Measurements from ENCODE around the gene NDUFA8. TPM values are rescaled to one million over a fixed set of nuclear protein-coding genes. Genes with fewer than 3 reads are reported as not detected.

The NDUFA8 gene
- total and polyA plus RNA-seq, 2 of the 4 experiments (the other 2 are of a cell fraction), result 45.2 to 98.1 TPM

DNA sequence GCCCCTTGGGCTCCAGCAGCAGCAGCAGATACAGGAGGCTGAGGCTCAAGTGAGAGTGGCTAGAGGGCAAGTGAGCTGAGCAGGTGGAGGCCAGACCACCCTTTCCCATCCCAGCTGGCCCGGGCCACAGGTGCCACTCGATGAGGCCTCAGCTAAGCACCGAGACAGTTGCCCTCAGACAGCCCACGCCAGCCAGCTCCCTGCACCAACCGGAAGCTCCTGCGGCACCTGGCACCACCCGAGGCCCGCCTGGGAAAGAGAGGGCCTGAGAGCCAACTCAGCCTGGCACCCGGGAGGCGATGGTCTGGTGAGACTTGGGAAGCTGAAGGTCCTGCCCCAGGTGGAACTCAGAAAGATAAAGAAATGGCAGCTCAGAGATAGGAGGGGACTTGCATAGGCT lies 38.2 kb downstream of the NDUFA8 start:
- Histone ChIP-seq H3K27ac (ENCODE audit: insufficient read depth, low read length) (no peak overlapping the region), H3K79me1 (ENCODE audit: low read depth in 1 of 2, low read length in 2 of 2) (no peaks in the 10 kb centered on the region), H4K5ac (ENCODE audit: low read depth, low read length) (no peak overlapping the region), H3K9ac (ENCODE audit: low read depth, low read length) (no peak overlapping the region), H3K4me3 (ENCODE audit: insufficient read depth, low read depth, low read length) (no peak overlapping the region), H2BK15ac (ENCODE audit: low read depth, low read length) (no peak overlapping the region), H3K4ac (ENCODE audit: low read depth, low read length) (no peak overlapping the region), H3K9me1 (ENCODE audit: insufficient read depth, low read length) (peaks cover 7% of the 10 kb centered on the region), H2BK20ac (ENCODE audit: low read depth, low read length) (no peak overlapping the region), H4K8ac (ENCODE audit: low read depth in 2 of 2, low read length in 2 of 2) (no peak overlapping the region), H3K9me3 (ENCODE audit: control insufficient read depth, insufficient read depth, low read length) (no peaks in the 10 kb centered on the region), H3K27me3 (ENCODE audit: control insufficient read depth, insufficient read depth, low read length) (peaks cover 4% of the 10 kb centered on the region; the same call in 1 of the 2 replicates), H3K23ac (ENCODE audit: low read depth, low read length) (no peak overlapping the region), H2BK120ac (ENCODE audit: low read depth, low read length) (no peak overlapping the region), H2AFZ (replicated peaks; ENCODE audit: low read length, poor library complexity) (no peak overlapping the region), H3K4me2 (ENCODE audit: low read depth, low read length) (no peak overlapping the region), H3K36me3 (ENCODE audit: control insufficient read depth, insufficient read depth, low read length) (no peaks in the 10 kb centered on the region), H3K14ac (replicated peaks; ENCODE audit: low read depth, low read length) (no peak overlapping the region), H2BK5ac (ENCODE audit: low read depth, low read length, poor library complexity, severe bottlenecking) (no peak overlapping the region), H3K18ac (ENCODE audit: low read depth, low read length) (no peak overlapping the region), H3K4me1 (ENCODE audit: control insufficient read depth, insufficient read depth, low read length) (peaks cover 10% of the 10 kb centered on the region), H3K56ac (ENCODE audit: extremely low read depth, insufficient read depth, low read length) (no peak overlapping the region), H4K91ac (ENCODE audit: insufficient read depth, low read depth, low read length) (no peak overlapping the region), H4K20me1 (ENCODE audit: insufficient read depth, low read length) (no peaks in the 10 kb centered on the region), H2AK9ac (replicated peaks; ENCODE audit: low read depth, low read length, poor library complexity) (no peak overlapping the region), H2AK5ac (ENCODE audit: low read depth, low read length) (no peak overlapping the region)
- no TSS peak for BruUV-seq (replicated peaks)
- dilution Hi-C loops (cut with HindIII; ENCODE audit: low sequenced_read_pairs, unreplicated experiment) (no loop called here), intact Hi-C loops (cut with micrococcal nuclease) (no loop called here), in situ Hi-C loops (cut with MboI; ENCODE audit: low sequenced_read_pairs) (loop anchor here (5.0 kb wide), 3 partner anchors 231 to 691 kb away; no protein-coding TSS in a partner anchor)
- 82% methylated on average over 5 of the region's 10 CpGs; no CpG with 5 or more reads in 1 of the 2 experiments for WGBS, 2 experiments (ENCODE audit: extremely low coverage in 2 of 2, insufficient read length in 1 of 2)
- DNase-seq (no peak), ATAC-seq (ENCODE audit: low read depth) (no peak)
- POLR2A ChIA-PET (ENCODE audit: unreplicated experiment), result no interaction called here
- TF ChIP-seq FOS (IDR thresholded peaks at IDR 0.05; ENCODE audit: low read depth, low read length) (no peak), NFE2L2 (IDR thresholded peaks at IDR 0.05; ENCODE audit: low read depth, low read length) (no peak)
- CTCF ChIA-PET, result interaction anchor here (0.9 to 4.7 kb wide), 2 partner anchors 22 to 159 kb away, joined by 3 to 37 read pairs; no protein-coding TSS in a partner anchor

Data from IMR-90 (cell line).